ENCODE results near the gene DNPH1. TPM values are rescaled to one million over a fixed set of nuclear protein-coding genes. Genes with fewer than 3 reads are reported as not detected.
A peak's percentile ranks its signal among the peaks of the same experiment; 100 is the strongest.

DNPH1 gene
- total RNA-seq, 2 experiments from 2014 or later = 39.6 to 42.5 TPM

- CTCF ChIA-PET = no interaction called here
These were observed 50.1 kb downstream of the DNPH1 start for GRCh38 chr6:43178951-43179830.

GRCh38 chr6:43178150-43178549, 51.1 kb downstream of the DNPH1 start:
- peaks cover 52% of the 10 kb centered on the region for H3K4me1 Mint-ChIP-seq
- no peak for DNase-seq
- POLR2A ChIA-PET = no interaction called here
- CTCF ChIA-PET = no interaction called here
- no peak overlapping the region for H3K27ac Mint-ChIP-seq
- H3K27me3 Mint-ChIP-seq = no peaks in the 10 kb centered on the region
- peaks cover 54% of the 10 kb centered on the region for H3K36me3 Mint-ChIP-seq (ENCODE audit: low read depth)
- no peak overlapping the region for H3K4me3 Mint-ChIP-seq
- no peaks in the 10 kb centered on the region for H3K9me3 Mint-ChIP-seq

More at GRCh38 chr6:43178951-43179830, 50.1 kb downstream of the DNPH1 start:
- Mint-ChIP-seq H3K4me1 (peaks cover 52% of the 10 kb centered on the region), H3K4me3 (no peak overlapping the region), H3K9me3 (no peaks in the 10 kb centered on the region), H3K27ac (no peak overlapping the region), H3K36me3 (ENCODE audit: low read depth) (peaks cover 51% of the 10 kb centered on the region), H3K27me3 (no peaks in the 10 kb centered on the region)
- POLR2A ChIA-PET = no interaction called here
- no peak for DNase-seq

GRCh38 chr6:43176423-43176786, 52.9 kb downstream of the DNPH1 start:
- Mint-ChIP-seq H3K4me3 (no peak overlapping the region), H3K36me3 (ENCODE audit: low read depth) (peaks cover 62% of the 10 kb centered on the region)

GRCh38 chr6:43175676-43176422, 53.4 kb downstream of the DNPH1 start:
- Mint-ChIP-seq H3K36me3 (ENCODE audit: low read depth) (peaks cover 62% of the 10 kb centered on the region), H3K27me3 (no peaks in the 10 kb centered on the region), H3K27ac (peak overlapping the region; percentile 87), H3K4me1 (peaks cover 44% of the 10 kb centered on the region), H3K4me3 (no peak overlapping the region), H3K9me3 (no peaks in the 10 kb centered on the region)
- CTCF ChIA-PET = interaction anchor here (1.0 to 2.7 kb wide), 3 partner anchors 53 to 330 kb away, joined by 3 to 15 read pairs (median 7); partner anchors contain the start of genes DNPH1, KLC4 and MRPL2
- POLR2A ChIA-PET = interaction anchor here (1.5 to 5.7 kb wide), 5 partner anchors 8 to 247 kb away, joined by 5 to 51 read pairs (median 10); partner anchors contain the start of genes CNPY3, CUL9, DNPH1 and ZNF318
- no peak for DNase-seq

More at GRCh38 chr6:43176423-43176786, 52.9 kb downstream of the DNPH1 start:
- Mint-ChIP-seq H3K9me3 (no peaks in the 10 kb centered on the region), H3K27ac (peak overlapping the region; percentile 87), H3K4me1 (peaks cover 48% of the 10 kb centered on the region), H3K27me3 (no peaks in the 10 kb centered on the region)
- no peak for DNase-seq
- CTCF ChIA-PET = interaction anchor here (2.6 kb wide), 1 partner anchor 53 kb away, joined by 15 read pairs; the partner anchor contains the start of gene DNPH1
- POLR2A ChIA-PET = interaction anchor here (2.4 to 5.7 kb wide), 2 partner anchors 8 to 53 kb away, joined by 10 to 51 read pairs; partner anchors contain the start of genes CUL9 and DNPH1

Other genes with a start within 250 kb of the DNPH1 start
- 10 to 100 TPM; 56.8 to 59.3 TPM for gene PPP2R5D, start 244.9 kb downstream of the DNPH1 start, total RNA-seq
- 10 to 100 TPM; 56.6 to 60.6 TPM for gene MEA1, start 215.5 kb downstream of the DNPH1 start, total RNA-seq
- gene KLHDC3, start 215.2 kb downstream of the DNPH1 start, total RNA-seq = 10 to 100 TPM; 64.6 to 68.7 TPM
- gene RRP36, start 207.9 kb downstream of the DNPH1 start, total RNA-seq = 10 to 100 TPM; 59.2 to 60.4 TPM
- 10 to 100 TPM; 12.7 to 13.0 TPM for gene CUL7, start 175.6 kb downstream of the DNPH1 start, total RNA-seq
- gene MRPL2, start 170.0 kb downstream of the DNPH1 start, total RNA-seq = 10 to 100 TPM; 46.8 to 57.8 TPM
- gene KLC4, start 169.8 kb downstream of the DNPH1 start, total RNA-seq = 10 to 100 TPM; 19.3 to 20.3 TPM
- gene PTK7, start 153.2 kb downstream of the DNPH1 start, total RNA-seq = under 1 TPM; 0.23 to 0.35 TPM
- gene SRF, start 58.2 kb downstream of the DNPH1 start, total RNA-seq = 10 to 100 TPM; 45.8 to 45.9 TPM
- 10 to 100 TPM; 45.0 to 45.9 TPM for gene CUL9, start 47.3 kb downstream of the DNPH1 start, total RNA-seq
- gene TTBK1, start 14.0 kb upstream of the DNPH1 start, total RNA-seq = under 1 TPM; 0.30 TPM
- not detected for gene SLC22A7, start 68.8 kb upstream of the DNPH1 start, total RNA-seq
- gene CRIP3, start 79.3 kb upstream of the DNPH1 start, total RNA-seq = under 1 TPM in 1 of 2 experiments, not detected in 1; 0.88 TPM
- 10 to 100 TPM; 16.2 to 16.9 TPM for gene ZNF318, start 140.2 kb upstream of the DNPH1 start, total RNA-seq
- 10 to 100 TPM; 46.8 to 49.8 TPM for gene ABCC10, start 198.1 kb upstream of the DNPH1 start, total RNA-seq
- under 1 TPM; 0.18 to 0.50 TPM for gene DLK2, start 226.1 kb upstream of the DNPH1 start, total RNA-seq
- 10 to 100 TPM; 34.7 to 36.6 TPM for gene TJAP1, start 248.1 kb upstream of the DNPH1 start, total RNA-seq